Measurements from ENCODE around the gene ZBP1.

DNA sequence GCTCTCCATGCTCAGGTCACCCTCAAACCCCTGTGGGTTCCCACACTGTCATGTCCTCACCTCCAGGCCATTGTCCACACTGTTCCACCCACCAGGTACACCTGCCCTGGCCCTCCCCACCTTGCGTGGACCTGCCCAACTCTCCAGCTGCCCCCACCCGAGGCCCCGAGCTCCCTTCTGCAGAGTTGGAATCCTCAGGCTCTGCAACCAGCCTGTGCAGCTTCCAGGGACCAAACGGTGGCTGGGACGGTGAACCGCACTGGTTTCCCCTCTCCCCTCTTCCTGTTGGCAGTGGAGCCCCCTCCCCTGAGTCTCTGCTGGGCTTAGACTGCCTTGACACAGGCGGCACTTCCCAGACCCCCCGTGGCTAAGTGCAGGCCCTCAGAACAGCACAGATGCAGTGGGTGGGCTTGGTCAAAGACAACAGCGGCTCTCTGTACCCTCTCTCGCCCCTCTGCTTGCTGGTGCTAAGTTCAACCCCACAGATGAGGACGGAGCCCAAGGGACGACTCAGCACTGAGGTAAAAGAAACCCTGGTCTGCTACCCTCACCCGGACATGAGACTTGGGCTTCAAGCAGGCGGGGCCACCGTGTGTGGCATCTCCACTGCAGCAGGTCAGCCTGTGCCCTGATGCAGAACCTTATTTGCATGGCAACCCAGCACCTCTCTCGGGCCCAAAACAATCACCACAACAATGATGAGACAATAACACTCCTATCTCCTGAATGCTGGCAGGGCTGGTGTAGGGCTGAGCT is 11.0 kb downstream of the ZBP1 start:
- TF ChIP-seq ZNF274 (IDR thresholded peaks at IDR 0.05; ENCODE audit: low read depth, low read length) (no peak), POLR2A (IDR thresholded peaks at IDR 0.05; ENCODE audit: borderline replicate concordance, extremely low read depth, insufficient read depth, insufficient read length) (no peak)
- TF ChIP-seq, protein P1, sequence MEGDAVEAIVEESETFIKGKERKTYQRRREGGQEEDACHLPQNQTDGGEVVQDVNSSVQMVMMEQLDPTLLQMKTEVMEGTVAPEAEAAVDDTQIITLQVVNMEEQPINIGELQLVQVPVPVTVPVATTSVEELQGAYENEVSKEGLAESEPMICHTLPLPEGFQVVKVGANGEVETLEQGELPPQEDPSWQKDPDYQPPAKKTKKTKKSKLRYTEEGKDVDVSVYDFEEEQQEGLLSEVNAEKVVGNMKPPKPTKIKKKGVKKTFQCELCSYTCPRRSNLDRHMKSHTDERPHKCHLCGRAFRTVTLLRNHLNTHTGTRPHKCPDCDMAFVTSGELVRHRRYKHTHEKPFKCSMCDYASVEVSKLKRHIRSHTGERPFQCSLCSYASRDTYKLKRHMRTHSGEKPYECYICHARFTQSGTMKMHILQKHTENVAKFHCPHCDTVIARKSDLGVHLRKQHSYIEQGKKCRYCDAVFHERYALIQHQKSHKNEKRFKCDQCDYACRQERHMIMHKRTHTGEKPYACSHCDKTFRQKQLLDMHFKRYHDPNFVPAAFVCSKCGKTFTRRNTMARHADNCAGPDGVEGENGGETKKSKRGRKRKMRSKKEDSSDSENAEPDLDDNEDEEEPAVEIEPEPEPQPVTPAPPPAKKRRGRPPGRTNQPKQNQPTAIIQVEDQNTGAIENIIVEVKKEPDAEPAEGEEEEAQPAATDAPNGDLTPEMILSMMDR (IDR thresholded peaks at IDR 0.05 in 2 of 3, conservative IDR thresholded peaks at IDR 0.05 in 1 of 3; ENCODE audit: borderline replicate concordance in 1 of 3, insufficient read depth in 1 of 3, low read depth in 2 of 3, low read length in 2 of 3): no peak

Measured in HCT116 (cell line).